NCI-H2107 treated with DMSO at 0.1 percent for 48 hours (cell line): ENCODE measurements around the gene OSBPL7.
"Not testable (repeated sequence)": the region's sequence is repeated elsewhere in the genome, so short reads cannot be mapped to it uniquely, and the experiment has no call there.

ENCODE experiments used
- DNase-seq: peaks from one replicate; lab custom pipeline; 2025; ENCODE audit not compliant: unreplicated experiment; lab: John Stamatoyannopoulos, UW

Gene OSBPL7

GRCh38 chr17:47774987-47775580 lies 46.5 kb downstream of the OSBPL7 start:
- no peak for DNase-seq

GRCh38 chr17:47774331-47774730 lies 47.3 kb downstream of the OSBPL7 start:
- no peak for DNase-seq

GRCh38 chr17:47773649-47774048 lies 47.9 kb downstream of the OSBPL7 start:
- DNase-seq: not testable (repeated sequence)

GRCh38 chr17:47763913-47764582 lies 57.5 kb downstream of the OSBPL7 start:
- DNase-seq: no peak

- DNase-seq: no peak
Observed at GRCh38 chr17:47762728-47763127, 58.9 kb downstream of the OSBPL7 start.

GRCh38 chr17:47760409-47761140 lies 61.0 kb downstream of the OSBPL7 start:
- DNase-seq: no peak

GRCh38 chr17:47757386-47757785 lies 64.2 kb downstream of the OSBPL7 start:
- no peak for DNase-seq
